HG02588 (cell line): Measurements from ENCODE around the gene MEGF6.
"Not testable (repeated sequence)": the region's sequence is repeated elsewhere in the genome, so short reads cannot be mapped to it uniquely, and the experiment has no call there.

Source experiments
- ATAC-seq: cut with Tn5 transposase; IDR thresholded peaks from one replicate; pipeline ENCODE4 v1.9.1; 2021; ENCODE audit warnings: mild to moderate bottlenecking, moderate library complexity; ENCODE audit not compliant: unreplicated experiment

Gene MEGF6

GRCh38 chr1:3575515-3575914 is 35.8 kb downstream of the MEGF6 start:
- ATAC-seq, result not testable (repeated sequence)

- ATAC-seq, result no peak
Observed at GRCh38 chr1:3573500-3573899, 37.8 kb downstream of the MEGF6 start.

- ATAC-seq, result not testable (repeated sequence)
Observed at GRCh38 chr1:3572638-3573037, 38.7 kb downstream of the MEGF6 start.

- ATAC-seq, result no peak
Observed at GRCh38 chr1:3571263-3571662, 40.0 kb downstream of the MEGF6 start.

- no peak for ATAC-seq
Observed at GRCh38 chr1:3570066-3570986, 41.0 kb downstream of the MEGF6 start.

- ATAC-seq, result no peak
Observed at GRCh38 chr1:3569436-3569835, 41.9 kb downstream of the MEGF6 start.

- no peak for ATAC-seq
Observed at GRCh38 chr1:3568815-3569435, 42.4 kb downstream of the MEGF6 start.

- ATAC-seq, result no peak
Observed at GRCh38 chr1:3566951-3567804, 44.1 kb downstream of the MEGF6 start.

- ATAC-seq, result no peak
Observed at GRCh38 chr1:3566003-3566885, 45.1 kb downstream of the MEGF6 start.

GRCh38 chr1:3564921-3565831 is 46.1 kb downstream of the MEGF6 start:
- no peak for ATAC-seq

- ATAC-seq, result no peak
Observed at GRCh38 chr1:3563610-3564009, 47.7 kb downstream of the MEGF6 start.

- no peak for ATAC-seq
Observed at GRCh38 chr1:3563125-3563524, 48.2 kb downstream of the MEGF6 start.

GRCh38 chr1:3562712-3563111 is 48.6 kb downstream of the MEGF6 start:
- ATAC-seq, result no peak

- no peak for ATAC-seq
Observed at GRCh38 chr1:3561702-3562101, 49.6 kb downstream of the MEGF6 start.

GRCh38 chr1:3560981-3561380 is 50.3 kb downstream of the MEGF6 start:
- ATAC-seq, result no peak

GRCh38 chr1:3560251-3560871 is 50.9 kb downstream of the MEGF6 start:
- ATAC-seq, result no peak

- ATAC-seq, result no peak
Observed at GRCh38 chr1:3558036-3558726, 53.1 kb downstream of the MEGF6 start.

GRCh38 chr1:3557366-3557765 is 53.9 kb downstream of the MEGF6 start:
- ATAC-seq, result no peak
